ENCODE data around the gene NEK1. TPM values are rescaled to one million over a fixed set of nuclear protein-coding genes. Genes with fewer than 3 reads are reported as not detected.
A peak's percentile ranks its signal among the peaks of the same experiment; 100 is the strongest.

The NEK1 gene
- total RNA-seq, 1 donor from 2014 or later, result 9.1 TPM

DNA sequence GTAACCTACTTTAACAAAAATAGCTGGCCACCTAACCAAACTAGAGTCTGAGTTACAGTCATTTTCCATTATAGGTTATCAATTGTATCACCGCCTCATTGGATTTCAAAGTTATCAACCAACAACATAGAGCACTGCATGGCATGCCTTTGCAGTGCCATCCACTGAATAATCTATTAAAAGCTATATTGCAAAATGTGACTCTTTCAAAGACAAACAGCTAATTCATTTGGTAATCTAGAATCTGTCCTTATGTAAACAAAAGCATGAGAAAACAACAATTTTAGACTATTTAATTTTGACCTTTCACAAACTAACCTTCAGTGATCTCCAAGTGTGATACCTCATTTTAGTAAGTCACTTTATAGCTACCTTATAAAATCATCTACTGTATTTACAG, 197.5 kb downstream of the NEK1 start:
- intact Hi-C loops (cut with micrococcal nuclease), result loop anchor here (5.0 to 10.0 kb wide), 2 partner anchors 408 to 900 kb away; no protein-coding TSS in a partner anchor
- Mint-ChIP-seq H3K4me1 (ENCODE audit: low read depth) (peaks cover 45% of the 10 kb centered on the region), H3K36me3 (ENCODE audit: low read depth) (peaks cover 3% of the 10 kb centered on the region), H3K27ac (no peak overlapping the region), H3K9me3 (no peaks in the 10 kb centered on the region), H3K27me3 (ENCODE audit: insufficient read depth) (no peaks in the 10 kb centered on the region), H3K4me3 (no peak overlapping the region)
- DNase-seq (ENCODE audit: low spot score), result no peak

DNA sequence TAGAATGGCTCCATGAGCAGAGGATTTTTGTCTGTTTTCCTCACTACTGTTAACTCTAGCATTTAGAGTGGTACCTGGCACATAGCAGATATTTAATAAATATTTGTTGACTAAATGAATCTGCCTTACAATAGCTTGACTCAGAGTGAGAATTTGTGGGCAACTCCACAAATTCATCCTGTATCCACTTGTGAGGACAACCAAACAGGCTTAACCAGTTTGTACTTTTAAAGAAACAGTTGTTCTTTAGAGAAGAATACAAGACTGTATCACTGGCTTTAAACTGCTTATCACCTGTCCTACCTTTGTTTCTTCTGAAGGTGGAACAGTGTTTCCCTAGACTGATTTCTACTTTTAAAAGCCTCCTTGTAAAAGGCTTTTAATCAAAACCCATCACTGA, 200.3 kb downstream of the NEK1 start:
- intact Hi-C loops (cut with micrococcal nuclease), result loop anchor here (5.0 to 10.0 kb wide), 2 partner anchors 405 to 897 kb away; no protein-coding TSS in a partner anchor
- Mint-ChIP-seq H3K4me1 (ENCODE audit: low read depth) (peaks cover 50% of the 10 kb centered on the region), H3K36me3 (ENCODE audit: low read depth) (peaks cover 6% of the 10 kb centered on the region), H3K9me3 (no peaks in the 10 kb centered on the region), H3K27ac (no peak overlapping the region), H3K4me3 (no peak overlapping the region), H3K27me3 (ENCODE audit: insufficient read depth) (no peaks in the 10 kb centered on the region)
- DNase-seq (ENCODE audit: low spot score), result no peak

GRCh38 chr4:169410839-169411770, 201.3 kb downstream of the NEK1 start:
- no peaks in the 10 kb centered on the region for H3K27me3 Mint-ChIP-seq (ENCODE audit: insufficient read depth)
- DNase-seq (ENCODE audit: low spot score), result peak; percentile 55
- intact Hi-C loops (cut with micrococcal nuclease), result loop anchor here (5.0 to 10.0 kb wide), 2 partner anchors 404 to 896 kb away; no protein-coding TSS in a partner anchor
- no peaks in the 10 kb centered on the region for H3K9me3 Mint-ChIP-seq
- H3K36me3 Mint-ChIP-seq (ENCODE audit: low read depth), result peaks cover 7% of the 10 kb centered on the region
- peaks cover 44% of the 10 kb centered on the region for H3K4me1 Mint-ChIP-seq (ENCODE audit: low read depth)
- H3K4me3 Mint-ChIP-seq, result peak overlapping the region; percentile 46
- peak overlapping the region; percentile 8 for H3K27ac Mint-ChIP-seq

GRCh38 chr4:169407217-169407845, 205.1 kb downstream of the NEK1 start:
- Mint-ChIP-seq H3K27me3 (ENCODE audit: insufficient read depth) (no peaks in the 10 kb centered on the region), H3K27ac (no peak overlapping the region), H3K9me3 (no peaks in the 10 kb centered on the region), H3K4me1 (ENCODE audit: low read depth) (peaks cover 38% of the 10 kb centered on the region), H3K36me3 (ENCODE audit: low read depth) (peaks cover 4% of the 10 kb centered on the region), H3K4me3 (no peak overlapping the region)
- intact Hi-C loops (cut with micrococcal nuclease), result no loop called here
- DNase-seq (ENCODE audit: low spot score), result no peak

DNA sequence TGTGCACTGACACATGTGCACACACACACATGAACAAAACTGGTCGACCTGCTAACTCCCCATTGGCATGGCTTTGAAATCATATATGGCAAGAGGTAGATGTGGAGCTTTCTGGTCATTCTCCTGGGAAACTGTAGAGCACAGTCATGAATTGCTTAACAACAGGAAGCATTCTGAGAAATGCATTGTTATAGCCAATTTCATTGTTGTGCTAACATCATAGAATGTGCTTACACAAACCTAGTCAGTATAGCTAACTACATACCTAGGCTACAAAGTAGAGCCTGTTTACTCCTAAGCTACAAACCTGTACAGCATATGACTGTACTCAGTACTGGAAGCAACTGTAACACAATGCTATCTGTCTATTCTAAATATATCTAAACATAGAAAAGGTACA, 207.4 kb downstream of the NEK1 start:
- Mint-ChIP-seq H3K27ac (no peak overlapping the region), H3K36me3 (ENCODE audit: low read depth) (peaks cover 11% of the 10 kb centered on the region), H3K27me3 (ENCODE audit: insufficient read depth) (no peaks in the 10 kb centered on the region), H3K4me3 (no peak overlapping the region), H3K4me1 (ENCODE audit: low read depth) (peaks cover 18% of the 10 kb centered on the region), H3K9me3 (no peaks in the 10 kb centered on the region)
- intact Hi-C loops (cut with micrococcal nuclease), result no loop called here
- DNase-seq (ENCODE audit: low spot score), result no peak

DNA sequence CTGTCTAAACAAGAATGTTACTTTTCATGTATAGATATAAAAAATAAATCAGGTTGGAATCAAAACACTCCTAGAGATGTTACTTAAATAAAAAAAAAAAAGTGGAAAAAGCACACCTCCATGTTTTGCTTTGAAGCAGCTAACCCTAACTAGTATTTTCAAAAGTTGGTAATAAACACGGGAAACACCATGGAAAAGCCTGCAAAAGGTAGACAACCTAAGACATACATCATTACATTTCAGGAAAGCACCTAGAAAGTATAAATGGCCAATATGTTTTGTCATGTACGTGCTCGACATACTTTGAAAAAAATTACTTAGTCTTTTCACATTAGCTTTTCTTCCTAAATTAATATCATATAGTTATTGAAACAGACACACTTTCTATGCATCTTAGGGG, 211.6 kb downstream of the NEK1 start:
- Mint-ChIP-seq H3K4me1 (ENCODE audit: low read depth) (peaks cover 5% of the 10 kb centered on the region), H3K27me3 (ENCODE audit: insufficient read depth) (no peaks in the 10 kb centered on the region), H3K9me3 (no peaks in the 10 kb centered on the region), H3K36me3 (ENCODE audit: low read depth) (peaks cover 7% of the 10 kb centered on the region), H3K27ac (no peak overlapping the region), H3K4me3 (no peak overlapping the region)
- intact Hi-C loops (cut with micrococcal nuclease), result no loop called here
- DNase-seq (ENCODE audit: low spot score), result no peak

DNA sequence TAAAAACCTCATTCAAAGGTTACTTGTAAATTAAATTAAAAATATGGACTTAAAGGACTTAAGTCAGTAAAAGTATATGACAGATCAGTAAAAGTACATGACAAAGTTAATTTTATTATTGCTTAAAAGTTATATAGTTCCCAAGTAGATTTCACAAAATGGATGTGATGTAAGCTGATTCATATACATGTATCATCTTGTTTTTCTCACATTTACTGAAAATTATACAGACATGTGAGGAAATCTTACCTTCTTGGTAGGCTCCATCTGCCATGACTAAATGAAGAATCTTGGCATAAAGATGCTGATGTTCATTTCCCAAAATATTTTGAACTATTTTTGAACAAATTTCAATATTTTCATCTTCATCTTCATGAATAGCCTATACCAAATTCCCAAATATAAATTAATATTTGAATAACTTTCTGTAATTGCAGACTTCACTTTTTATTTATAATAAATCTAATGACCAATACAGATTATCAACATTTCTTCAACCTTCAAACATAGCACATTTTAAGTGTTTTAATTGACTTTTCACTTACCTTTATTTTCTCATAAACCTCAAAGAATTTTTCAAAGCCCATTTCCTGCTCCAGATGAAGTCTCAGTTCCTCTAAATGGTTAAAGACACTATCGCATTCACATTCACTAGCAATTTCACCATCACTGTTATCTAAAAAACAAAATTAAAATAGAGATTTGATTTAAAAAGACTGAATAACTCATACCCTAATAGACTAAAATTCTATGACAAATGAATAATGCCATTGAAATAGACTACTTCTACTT, 212.2 kb downstream of the NEK1 start:
- Mint-ChIP-seq H3K9me3 (no peaks in the 10 kb centered on the region), H3K4me3 (no peak overlapping the region), H3K27me3 (ENCODE audit: insufficient read depth) (no peaks in the 10 kb centered on the region), H3K27ac (no peak overlapping the region), H3K36me3 (ENCODE audit: low read depth) (peaks cover 7% of the 10 kb centered on the region), H3K4me1 (ENCODE audit: low read depth) (peaks cover 5% of the 10 kb centered on the region)
- intact Hi-C loops (cut with micrococcal nuclease), result no loop called here
- no peak for DNase-seq (ENCODE audit: low spot score)

GRCh38 chr4:169398316-169398715, 214.1 kb downstream of the NEK1 start:
- H3K4me1 Mint-ChIP-seq (ENCODE audit: low read depth), result no peaks in the 10 kb centered on the region

DNA sequence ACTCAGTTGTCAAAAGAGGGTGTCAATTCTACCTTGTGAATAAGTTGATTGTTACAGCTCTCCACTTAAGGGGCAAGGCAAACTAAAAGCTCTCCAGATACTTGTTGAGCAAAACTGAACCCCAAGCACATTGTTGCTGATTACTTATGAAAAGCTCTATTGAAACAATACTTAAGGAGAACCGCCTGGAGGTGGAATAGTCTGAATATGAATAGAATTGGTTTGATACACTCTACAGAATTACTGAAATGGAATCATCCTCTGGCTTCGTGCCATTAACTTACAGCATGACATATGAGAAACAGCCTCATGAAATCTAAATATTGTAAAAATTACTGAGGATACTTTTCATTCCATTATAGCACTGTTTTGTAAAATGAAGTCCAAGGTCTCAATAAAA, 214.6 kb downstream of the NEK1 start:
- no peak for DNase-seq (ENCODE audit: low spot score)
- peaks cover 7% of the 10 kb centered on the region for H3K36me3 Mint-ChIP-seq (ENCODE audit: low read depth)
- no peak overlapping the region for H3K4me3 Mint-ChIP-seq
- H3K27me3 Mint-ChIP-seq (ENCODE audit: insufficient read depth), result no peaks in the 10 kb centered on the region
- intact Hi-C loops (cut with micrococcal nuclease), result no loop called here
- no peaks in the 10 kb centered on the region for H3K4me1 Mint-ChIP-seq (ENCODE audit: low read depth)
- H3K9me3 Mint-ChIP-seq, result no peaks in the 10 kb centered on the region
- H3K27ac Mint-ChIP-seq, result no peak overlapping the region

More at GRCh38 chr4:169398316-169398715, 214.1 kb downstream of the NEK1 start:
- H3K9me3 Mint-ChIP-seq, result no peaks in the 10 kb centered on the region
- no peak overlapping the region for H3K27ac Mint-ChIP-seq
- no peak overlapping the region for H3K4me3 Mint-ChIP-seq
- peaks cover 7% of the 10 kb centered on the region for H3K36me3 Mint-ChIP-seq (ENCODE audit: low read depth)
- intact Hi-C loops (cut with micrococcal nuclease), result no loop called here
- H3K27me3 Mint-ChIP-seq (ENCODE audit: insufficient read depth), result no peaks in the 10 kb centered on the region
- DNase-seq (ENCODE audit: low spot score), result no peak

DNA sequence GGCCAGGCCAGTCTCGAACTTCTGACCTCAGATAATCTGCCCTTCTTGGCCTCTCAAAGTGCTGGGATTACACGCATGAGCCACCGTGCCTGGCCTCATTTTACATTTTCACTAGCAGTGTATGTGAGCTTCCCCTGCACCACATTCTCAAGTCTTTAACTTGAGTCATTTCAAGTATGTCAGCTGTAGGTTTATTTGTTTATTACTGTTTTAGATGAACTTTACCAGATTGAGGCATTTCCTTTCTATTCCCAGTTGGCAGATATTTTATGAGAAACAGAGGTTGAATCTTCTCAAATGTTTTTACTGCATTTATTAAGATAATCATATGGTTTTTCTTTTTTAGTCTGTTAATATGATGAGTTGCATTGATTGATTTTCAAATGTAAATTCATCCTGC, 227.0 kb downstream of the NEK1 start:
- no peak overlapping the region for H3K27ac Mint-ChIP-seq
- H3K4me1 Mint-ChIP-seq (ENCODE audit: low read depth), result no peaks in the 10 kb centered on the region
- H3K9me3 Mint-ChIP-seq, result peaks cover 3% of the 10 kb centered on the region
- intact Hi-C loops (cut with micrococcal nuclease), result no loop called here
- H3K27me3 Mint-ChIP-seq (ENCODE audit: insufficient read depth), result no peaks in the 10 kb centered on the region
- no peaks in the 10 kb centered on the region for H3K36me3 Mint-ChIP-seq (ENCODE audit: low read depth)
- DNase-seq (ENCODE audit: low spot score), result no peak
- H3K4me3 Mint-ChIP-seq, result no peak overlapping the region

- Mint-ChIP-seq H3K9me3 (peaks cover 3% of the 10 kb centered on the region), H3K36me3 (ENCODE audit: low read depth) (no peaks in the 10 kb centered on the region), H3K27me3 (ENCODE audit: insufficient read depth) (no peaks in the 10 kb centered on the region), H3K4me3 (no peak overlapping the region), H3K27ac (no peak overlapping the region), H3K4me1 (ENCODE audit: low read depth) (no peaks in the 10 kb centered on the region)
- no peak for DNase-seq (ENCODE audit: low spot score)
- intact Hi-C loops (cut with micrococcal nuclease), result no loop called here
Observed at GRCh38 chr4:169384779-169385178, 227.6 kb downstream of the NEK1 start.

DNA sequence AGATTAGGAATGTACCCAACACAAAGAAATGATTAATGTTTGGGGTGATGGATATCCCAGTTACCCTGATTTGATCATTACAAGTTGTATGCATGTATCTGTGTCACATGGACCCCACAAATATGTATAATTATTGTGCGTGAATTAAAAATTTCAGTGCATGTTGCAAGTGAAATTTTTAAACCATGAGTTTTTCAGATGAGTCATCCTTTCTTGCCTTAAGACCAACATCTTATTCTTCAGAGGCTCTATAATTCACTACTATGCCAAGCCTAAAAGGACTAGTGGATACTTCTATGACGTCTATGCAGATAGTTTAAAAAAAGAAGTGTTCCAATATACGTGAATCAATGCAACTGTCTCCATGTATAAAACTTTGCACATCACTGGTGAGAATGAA, 228.7 kb downstream of the NEK1 start:
- no peak for DNase-seq (ENCODE audit: low spot score)
- H3K36me3 Mint-ChIP-seq (ENCODE audit: low read depth), result no peaks in the 10 kb centered on the region
- no peak overlapping the region for H3K27ac Mint-ChIP-seq
- intact Hi-C loops (cut with micrococcal nuclease), result no loop called here
- H3K4me3 Mint-ChIP-seq, result no peak overlapping the region
- no peaks in the 10 kb centered on the region for H3K4me1 Mint-ChIP-seq (ENCODE audit: low read depth)
- peaks cover 3% of the 10 kb centered on the region for H3K9me3 Mint-ChIP-seq
- no peaks in the 10 kb centered on the region for H3K27me3 Mint-ChIP-seq (ENCODE audit: insufficient read depth)

Measured in activated T-helper 1 cell treated with anti-CD3 and anti-CD28 coated beads, Interleukin-12 subunit alpha, Interleukin-12 subunit beta, Interleukin-2, Interleukin-4 antibody, amounts not matched to agents 30 ng/mL and 10 ng/mL and 1 ng/mL, durations not matched to agents 14 hours and 24 hours and 36 hours (primary cell).